Vagina (tissue), 2 donors: ENCODE data around the gene PMEL. TPM values are rescaled to one million over a fixed set of nuclear protein-coding genes. Genes with fewer than 3 reads are reported as not detected.

Source experiments
- DNase-seq, 2 donors: peaks; one replicate each; pipeline ENCODE4 v3.0.0-alpha.2; 2017; ENCODE audit errors: extremely low spot score in 2 of 2
- H3K27ac ChIP-seq: fragments of 200-600 bp; sonication (generic); one replicate; pipeline ENCODE4 v1.5.1; 2019
- H3K27me3 ChIP-seq: fragments of 200-600 bp; sonication (generic); one replicate; pipeline ENCODE4 v1.5.1; 2019
- H3K36me3 ChIP-seq, 2 donors: fragments of 200-600 bp; sonication (generic); one replicate each; pipeline ENCODE4 v1.5.1; 2017 to 2019
- H3K4me1 ChIP-seq: fragments of 200-600 bp; sonication (generic); one replicate; pipeline ENCODE4 v1.5.1; 2019
- H3K4me3 ChIP-seq, 2 donors: fragments of 200-600 bp; sonication (generic); 1 replicate in 1 of 2; 2 replicates in 1 of 2; pipeline ENCODE4 v1.5.1; 2016 to 2019
- H3K9me3 ChIP-seq: fragments of 200-600 bp; sonication (generic); one replicate; pipeline ENCODE4 v1.5.1; 2019
- POLR2A ChIP-seq, 2 donors: fragments of 450-650 bp; IDR thresholded peaks; one replicate each; pipeline ENCODE4 v1.6.1; 2017; ENCODE audit warnings: antibody characterized with exemption in 2 of 2, mild to moderate bottlenecking in 2 of 2, moderate library complexity in 2 of 2
- POLR2AphosphoS5 ChIP-seq, 2 donors: sonication (generic); formaldehyde crosslinking; IDR thresholded peaks; one replicate each; pipeline ENCODE4 v1.9.0; 2017; ENCODE audit warnings: antibody characterized with exemption in 2 of 2, mild to moderate bottlenecking in 2 of 2, low read depth in 1 of 2; ENCODE audit not compliant: insufficient read depth in 1 of 2
- intact Hi-C: fragments of 100-400 bp; cut with DNase I; formaldehyde crosslinking; loops from one replicate; pipeline ENCODE4 v1.15.1; 2023
- total RNA-seq: library from RNA; depleted of rRNA; stranded (reverse); fragments of >200 nt; gene quantifications from one replicate; pipeline ENCODE4 v1.2.3, GENCODE V29; 2016
- TF ChIP-seq, protein P1 (sequence below), 3 experiments: fragments of 450-650 bp in 2 of 3; fragments of 200-600 bp in 1 of 3; sonication (generic) in 1 of 3; IDR thresholded peaks; one replicate each; pipeline ENCODE4 v1.5.1; 2017 to 2019; ENCODE audit warnings: antibody characterized with exemption in 3 of 3, mild to moderate bottlenecking in 2 of 3, moderate library complexity in 2 of 3

The PMEL gene
- total RNA-seq, 1 donor from 2014 or later = 1.2 TPM

DNA sequence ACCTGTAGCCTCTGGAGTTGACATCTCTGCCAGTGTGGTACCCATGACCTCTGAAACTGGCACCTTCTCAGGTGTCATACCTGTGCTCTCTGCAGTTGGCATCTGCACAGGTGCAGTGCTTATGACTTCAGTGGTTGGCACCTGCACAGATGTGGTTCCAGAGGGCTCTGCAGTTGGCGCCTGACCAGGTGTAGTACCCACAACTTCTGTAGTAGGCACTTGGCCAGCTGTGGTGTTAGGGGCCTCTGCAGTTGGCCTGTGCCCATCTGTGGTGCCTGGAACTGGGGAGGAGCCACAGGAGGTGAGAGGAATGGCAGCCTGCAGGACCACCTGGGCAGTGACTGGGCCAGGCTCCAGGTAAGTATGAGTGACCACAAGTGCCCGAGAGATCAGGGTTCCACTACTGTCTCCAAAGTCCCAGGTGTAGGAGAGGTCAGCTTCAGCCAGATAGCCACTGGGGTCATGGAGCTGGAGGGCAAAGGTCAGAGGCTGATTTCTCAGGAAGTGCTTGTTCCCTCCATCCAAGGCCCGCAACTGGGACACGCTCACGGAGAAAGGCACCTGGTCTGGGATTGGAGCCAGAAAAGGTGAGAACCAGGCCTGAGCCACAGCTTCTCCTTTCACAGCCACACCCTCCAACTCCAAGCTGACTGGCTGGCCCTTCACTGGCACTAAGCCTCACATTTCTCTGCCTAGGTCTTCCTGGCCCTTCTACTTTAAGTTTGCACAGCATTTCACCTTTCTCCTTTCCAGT is 8.6 kb downstream of the PMEL start:
- Histone ChIP-seq H3K4me3 (no peak overlapping the region), H3K27me3 (no peaks in the 10 kb centered on the region), H3K27ac (no peak overlapping the region), H3K9me3 (no peaks in the 10 kb centered on the region), H3K36me3 (peaks cover 0 to 21% of the 10 kb centered on the region in 2 donors), H3K4me1 (peaks cover 10% of the 10 kb centered on the region)
- TF ChIP-seq POLR2A (IDR thresholded peaks at IDR 0.05) (no peak), POLR2AphosphoS5 (IDR thresholded peaks at IDR 0.05; ENCODE audit: insufficient read depth in 1 of 2, low read depth in 1 of 2) (no peak)
- TF ChIP-seq, protein P1, sequence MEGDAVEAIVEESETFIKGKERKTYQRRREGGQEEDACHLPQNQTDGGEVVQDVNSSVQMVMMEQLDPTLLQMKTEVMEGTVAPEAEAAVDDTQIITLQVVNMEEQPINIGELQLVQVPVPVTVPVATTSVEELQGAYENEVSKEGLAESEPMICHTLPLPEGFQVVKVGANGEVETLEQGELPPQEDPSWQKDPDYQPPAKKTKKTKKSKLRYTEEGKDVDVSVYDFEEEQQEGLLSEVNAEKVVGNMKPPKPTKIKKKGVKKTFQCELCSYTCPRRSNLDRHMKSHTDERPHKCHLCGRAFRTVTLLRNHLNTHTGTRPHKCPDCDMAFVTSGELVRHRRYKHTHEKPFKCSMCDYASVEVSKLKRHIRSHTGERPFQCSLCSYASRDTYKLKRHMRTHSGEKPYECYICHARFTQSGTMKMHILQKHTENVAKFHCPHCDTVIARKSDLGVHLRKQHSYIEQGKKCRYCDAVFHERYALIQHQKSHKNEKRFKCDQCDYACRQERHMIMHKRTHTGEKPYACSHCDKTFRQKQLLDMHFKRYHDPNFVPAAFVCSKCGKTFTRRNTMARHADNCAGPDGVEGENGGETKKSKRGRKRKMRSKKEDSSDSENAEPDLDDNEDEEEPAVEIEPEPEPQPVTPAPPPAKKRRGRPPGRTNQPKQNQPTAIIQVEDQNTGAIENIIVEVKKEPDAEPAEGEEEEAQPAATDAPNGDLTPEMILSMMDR (IDR thresholded peaks at IDR 0.05) = no peak
- intact Hi-C loops = no loop called here
- no peak for DNase-seq

DNA sequence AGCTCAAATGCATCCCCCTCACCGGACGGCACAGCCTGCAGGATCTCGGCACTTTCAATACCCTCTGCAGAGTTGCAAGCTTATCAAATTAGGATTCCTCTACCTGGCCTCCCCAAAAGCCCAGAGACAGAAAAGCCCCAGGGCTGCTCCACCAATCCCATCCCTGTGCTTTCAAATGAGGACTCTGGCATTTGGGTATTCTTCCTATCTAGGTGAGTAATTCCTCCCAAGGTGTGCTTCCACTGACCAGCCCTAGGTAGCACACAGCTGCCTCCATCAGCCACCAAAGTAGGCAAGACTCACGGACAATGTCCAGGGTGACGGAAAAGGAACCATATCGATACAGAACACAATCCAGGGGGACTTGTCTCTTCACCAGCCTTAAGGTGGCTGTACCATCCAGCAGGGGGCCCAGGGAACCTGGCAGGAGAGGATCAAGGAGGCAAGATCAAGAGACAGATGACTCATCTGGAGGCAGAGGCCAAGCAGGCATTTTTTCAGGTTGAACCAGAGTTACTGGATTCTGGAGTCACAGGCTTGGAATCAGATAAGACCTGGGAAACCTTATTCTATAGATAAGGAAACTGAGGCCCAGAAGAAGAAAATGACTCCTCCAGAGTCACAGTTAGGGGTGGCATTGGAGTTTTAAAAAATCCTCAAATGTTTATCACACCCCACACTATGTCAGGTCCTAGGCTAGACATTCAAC is 9.9 kb downstream of the PMEL start:
- Histone ChIP-seq H3K9me3 (no peaks in the 10 kb centered on the region), H3K4me3 (no peak overlapping the region), H3K27ac (no peak overlapping the region), H3K27me3 (no peaks in the 10 kb centered on the region), H3K36me3 (peaks cover 0 to 32% of the 10 kb centered on the region in 2 donors), H3K4me1 (peaks cover 10% of the 10 kb centered on the region)
- no peak for DNase-seq
- intact Hi-C loops = no loop called here
- TF ChIP-seq POLR2AphosphoS5 (IDR thresholded peaks at IDR 0.05; ENCODE audit: insufficient read depth in 1 of 2, low read depth in 1 of 2) = peak in 1 of 2 donors; percentile 74
- TF ChIP-seq, protein P1 (IDR thresholded peaks at IDR 0.05) = no peak

DNA sequence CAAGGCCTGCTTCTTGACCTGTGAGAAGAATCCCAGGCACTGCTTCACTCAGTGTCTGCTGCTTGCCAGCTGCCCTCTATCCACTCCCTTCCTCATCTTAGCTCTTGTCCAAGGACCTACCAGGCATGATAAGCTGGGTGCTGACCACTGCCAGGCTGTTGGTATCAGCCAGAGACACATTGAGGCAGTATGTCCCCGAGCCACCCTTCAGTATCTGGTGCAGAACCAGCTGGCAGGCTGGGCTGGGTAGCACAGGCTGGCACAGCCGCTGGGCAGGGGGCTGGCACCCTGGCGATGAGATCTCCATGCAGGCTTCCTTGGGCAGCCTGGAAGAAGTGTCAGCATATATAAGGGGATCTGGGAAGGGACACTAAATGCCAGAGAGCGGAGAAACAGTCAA is 10.5 kb downstream of the PMEL start:
- H3K36me3 ChIP-seq = peaks cover 0 to 32% of the 10 kb centered on the region in 2 donors
- peaks cover 10% of the 10 kb centered on the region for H3K4me1 ChIP-seq
- no peaks in the 10 kb centered on the region for H3K27me3 ChIP-seq
- intact Hi-C loops = no loop called here
- no peak overlapping the region for H3K27ac ChIP-seq
- H3K4me3 ChIP-seq = no peak overlapping the region
- no peak for DNase-seq
- H3K9me3 ChIP-seq = no peaks in the 10 kb centered on the region
- TF ChIP-seq POLR2A (IDR thresholded peaks at IDR 0.05) (no peak), POLR2AphosphoS5 (IDR thresholded peaks at IDR 0.05; ENCODE audit: insufficient read depth in 1 of 2, low read depth in 1 of 2) (no peak)
- TF ChIP-seq, protein P1 (IDR thresholded peaks at IDR 0.05) = no peak

DNA sequence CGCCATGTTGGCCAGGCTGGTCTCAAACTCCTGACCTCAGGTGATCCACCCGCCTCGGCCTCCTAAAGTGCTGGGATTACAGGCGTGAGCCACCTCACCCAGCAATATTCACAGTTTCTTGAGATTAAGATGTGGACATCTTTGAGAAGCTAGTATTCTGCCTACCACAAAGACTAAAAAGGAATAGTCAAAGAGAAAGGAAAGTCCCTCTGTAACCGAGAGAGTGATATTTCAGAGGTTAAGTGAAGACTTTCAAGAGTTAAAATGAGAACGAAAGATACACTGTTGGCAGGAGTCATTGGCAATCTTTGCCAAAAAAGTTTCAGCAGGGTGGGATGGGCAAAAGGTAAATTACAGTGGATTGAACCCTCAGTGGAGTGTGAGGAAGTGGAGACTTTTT is 19.3 kb downstream of the PMEL start:
- Histone ChIP-seq H3K4me1 (no peaks in the 10 kb centered on the region), H3K36me3 (peaks cover 0 to 38% of the 10 kb centered on the region in 2 donors), H3K4me3 (no peak overlapping the region), H3K27ac (no peak overlapping the region), H3K27me3 (no peaks in the 10 kb centered on the region), H3K9me3 (no peaks in the 10 kb centered on the region)
- intact Hi-C loops = no loop called here
- TF ChIP-seq POLR2A (IDR thresholded peaks at IDR 0.05) (no peak), POLR2AphosphoS5 (IDR thresholded peaks at IDR 0.05; ENCODE audit: insufficient read depth in 1 of 2, low read depth in 1 of 2) (no peak)
- TF ChIP-seq, protein P1 (IDR thresholded peaks at IDR 0.05) = no peak
- DNase-seq = no peak
